MCF 10A (cell line): ENCODE measurements around the gene NAB1. TPM values are rescaled to one million over a fixed set of nuclear protein-coding genes. Genes with fewer than 3 reads are reported as not detected.

Experiments
- BruUV-seq: library from RNA; stranded (reverse); fragments of 400-500 nt; replicated peaks from 2 replicates; lab custom pipeline; 2021; lab: Mats Ljungman, UMichigan
- CTCF ChIA-PET: fragments of 300-600 bp; sonication (Branson Sonifier 250); formaldehyde crosslinking; extraction: SDS; loops from one replicate; lab custom pipeline; 2021; ENCODE audit warnings: antibody characterized with exemption, inconsistent platforms; lab: Yijun Ruan, JAX
- POLR2A ChIA-PET: fragments of 300-600, 350-650 bp; sonication (Branson Sonifier 250); formaldehyde crosslinking; extraction: SDS; loops from one replicate; lab custom pipeline; 2020; ENCODE audit warnings: antibody characterized with exemption, inconsistent platforms; lab: Yijun Ruan, JAX
- DNase-seq: peaks from one replicate; pipeline ENCODE4 v3.0.0-alpha.2; 2018; ENCODE audit not compliant: unreplicated experiment
- H3K27ac Mint-ChIP-seq: one replicate; pipeline ENCODE4 v1.8.0; 2022; ENCODE audit warnings: mild to moderate bottlenecking, low read depth, mixed read lengths; ENCODE audit not compliant: unreplicated experiment
- H3K27me3 Mint-ChIP-seq: one replicate; pipeline ENCODE4 v1.8.0; 2022; ENCODE audit warnings: mixed read lengths; ENCODE audit not compliant: insufficient read depth, unreplicated experiment
- H3K36me3 Mint-ChIP-seq: one replicate; pipeline ENCODE4 v1.8.0; 2022; ENCODE audit warnings: mild to moderate bottlenecking, moderate library complexity, mixed read lengths; ENCODE audit not compliant: insufficient read depth, unreplicated experiment
- H3K4me1 Mint-ChIP-seq: one replicate; pipeline ENCODE4 v1.8.0; 2022; ENCODE audit warnings: mixed read lengths; ENCODE audit not compliant: insufficient read depth, unreplicated experiment
- H3K4me3 Mint-ChIP-seq: one replicate; pipeline ENCODE4 v1.8.0; 2022; ENCODE audit warnings: mild to moderate bottlenecking, moderate library complexity, mixed read lengths; ENCODE audit not compliant: unreplicated experiment
- H3K9me3 Mint-ChIP-seq: one replicate; pipeline ENCODE4 v1.8.0; 2022; ENCODE audit warnings: mixed read lengths; ENCODE audit not compliant: unreplicated experiment
- intact Hi-C: fragments of 100-400 bp; cut with micrococcal nuclease; formaldehyde crosslinking; loops from 2 replicates; pipeline ENCODE4 v1.14.1; 2022
- total RNA-seq: library from RNA; stranded (reverse); gene quantifications from 2 replicates; pipeline ENCODE4 v1.2.3, GENCODE V29; 2022
- TF ChIP-seq, protein P1 (sequence below): fragments of 200-600 bp; IDR thresholded peaks from one replicate; pipeline ENCODE4 v1.8.0; 2022; ENCODE audit warnings: antibody characterized with exemption, mild to moderate bottlenecking; ENCODE audit not compliant: unreplicated experiment

NAB1 gene
- total RNA-seq, 1 experiment from 2014 or later: 48.5 TPM

DNA sequence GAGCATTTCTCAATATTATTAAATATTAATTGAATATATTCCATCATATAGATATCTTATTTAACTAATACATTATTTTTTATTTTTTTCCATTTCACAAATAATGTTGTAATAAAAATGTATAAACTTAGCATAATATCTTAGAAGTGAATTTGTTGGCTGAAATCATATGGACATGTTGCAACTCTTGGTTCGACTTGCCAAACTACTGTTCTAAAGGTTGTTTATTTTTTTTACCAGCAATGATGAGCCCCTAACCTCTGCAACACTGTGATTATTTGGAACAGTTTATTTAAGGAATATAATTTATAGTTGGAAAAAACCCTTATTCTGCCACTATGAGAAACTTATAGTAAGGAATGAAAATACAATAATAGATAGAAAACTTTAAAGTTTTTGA, 8.8 kb upstream of the NAB1 start:
- peaks cover 44% of the 10 kb centered on the region for H3K4me1 Mint-ChIP-seq

DNA sequence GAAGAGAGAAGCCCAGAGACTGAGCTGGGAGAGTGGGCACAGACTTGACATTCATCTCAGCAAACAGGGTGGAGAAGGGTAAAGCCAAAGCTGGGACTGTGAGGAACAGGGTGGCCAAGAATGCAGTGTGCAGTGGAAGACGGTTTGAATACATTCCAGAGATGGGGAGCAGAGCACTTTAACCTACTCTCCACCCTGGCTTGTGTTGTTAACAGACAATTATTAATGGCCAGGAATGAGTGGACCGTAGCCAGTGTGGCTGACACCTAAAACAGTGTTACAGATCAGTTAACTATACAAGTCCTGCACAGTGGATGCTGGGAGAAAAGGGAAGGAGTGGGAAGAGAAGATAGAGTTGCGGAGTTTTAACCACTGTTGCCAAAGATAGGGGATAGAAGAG, 7.4 kb upstream of the NAB1 start:
- no peak for DNase-seq
- TF ChIP-seq, protein P1, sequence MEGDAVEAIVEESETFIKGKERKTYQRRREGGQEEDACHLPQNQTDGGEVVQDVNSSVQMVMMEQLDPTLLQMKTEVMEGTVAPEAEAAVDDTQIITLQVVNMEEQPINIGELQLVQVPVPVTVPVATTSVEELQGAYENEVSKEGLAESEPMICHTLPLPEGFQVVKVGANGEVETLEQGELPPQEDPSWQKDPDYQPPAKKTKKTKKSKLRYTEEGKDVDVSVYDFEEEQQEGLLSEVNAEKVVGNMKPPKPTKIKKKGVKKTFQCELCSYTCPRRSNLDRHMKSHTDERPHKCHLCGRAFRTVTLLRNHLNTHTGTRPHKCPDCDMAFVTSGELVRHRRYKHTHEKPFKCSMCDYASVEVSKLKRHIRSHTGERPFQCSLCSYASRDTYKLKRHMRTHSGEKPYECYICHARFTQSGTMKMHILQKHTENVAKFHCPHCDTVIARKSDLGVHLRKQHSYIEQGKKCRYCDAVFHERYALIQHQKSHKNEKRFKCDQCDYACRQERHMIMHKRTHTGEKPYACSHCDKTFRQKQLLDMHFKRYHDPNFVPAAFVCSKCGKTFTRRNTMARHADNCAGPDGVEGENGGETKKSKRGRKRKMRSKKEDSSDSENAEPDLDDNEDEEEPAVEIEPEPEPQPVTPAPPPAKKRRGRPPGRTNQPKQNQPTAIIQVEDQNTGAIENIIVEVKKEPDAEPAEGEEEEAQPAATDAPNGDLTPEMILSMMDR: no peak
- Mint-ChIP-seq H3K27me3 (no peaks in the 10 kb centered on the region), H3K36me3 (no peaks in the 10 kb centered on the region), H3K9me3 (no peaks in the 10 kb centered on the region), H3K4me3 (no peak overlapping the region), H3K4me1 (peaks cover 52% of the 10 kb centered on the region), H3K27ac (peak overlapping the region; percentile 84)
- no TSS peak for BruUV-seq
- POLR2A ChIA-PET: interaction anchor here (1.0 to 8.5 kb wide), 5 partner anchors 9 to 108 kb away, joined by 3 to 78 read pairs (median 3); no protein-coding TSS in a partner anchor
- CTCF ChIA-PET: no interaction called here
- intact Hi-C loops: no loop called here

More for the DNA sequence above, 8.8 kb upstream of the NAB1 start:
- Mint-ChIP-seq H3K27ac (peak overlapping the region; percentile 84), H3K36me3 (no peaks in the 10 kb centered on the region), H3K9me3 (no peaks in the 10 kb centered on the region), H3K4me3 (no peak overlapping the region), H3K27me3 (no peaks in the 10 kb centered on the region)
- TF ChIP-seq, protein P1: no peak
- BruUV-seq: no TSS peak
- POLR2A ChIA-PET: interaction anchor here (0.6 to 8.5 kb wide), 8 partner anchors 10 to 107 kb away, joined by 3 to 78 read pairs (median 5); partner anchors contain the start of gene NEMP2
- peak; percentile 69 for DNase-seq
- intact Hi-C loops: no loop called here
- CTCF ChIA-PET: interaction anchor here (0.6 to 0.8 kb wide), 2 partner anchors 15 to 89 kb away, joined by 3 read pairs; no protein-coding TSS in a partner anchor

DNA sequence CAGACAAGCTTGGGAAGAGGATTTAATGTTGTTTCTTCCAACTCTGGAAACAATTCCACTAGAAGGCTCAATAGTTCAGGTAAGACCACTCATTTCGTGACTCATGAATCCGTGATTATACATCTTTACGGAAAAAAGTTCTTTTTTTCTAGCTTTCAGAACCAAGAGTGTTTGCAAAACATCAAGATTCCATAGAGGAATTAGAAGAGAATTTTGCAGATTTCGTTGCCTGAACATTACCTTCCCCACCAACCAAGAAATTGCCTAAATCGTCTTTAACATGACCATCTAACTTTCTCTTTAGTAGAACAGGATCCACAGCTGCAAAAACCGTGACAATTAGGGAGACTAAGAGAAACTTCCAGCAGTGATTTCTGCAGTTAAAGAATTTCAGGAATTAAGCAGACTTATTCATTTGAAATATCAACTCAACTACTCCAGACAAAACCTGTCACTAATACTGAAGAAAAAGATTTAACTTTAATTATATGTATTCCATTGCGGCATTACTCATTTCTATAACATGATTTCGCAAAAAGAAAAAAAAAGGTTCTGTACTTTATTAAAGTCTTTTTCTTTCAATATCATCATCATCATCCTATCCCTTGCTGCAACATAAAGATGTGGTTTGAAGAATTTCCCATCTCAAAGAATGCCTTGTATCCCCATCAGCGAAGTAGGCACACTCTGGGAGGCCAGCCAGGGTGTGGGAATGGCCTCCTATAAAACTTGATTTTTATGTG, 1.9 kb upstream of the NAB1 start:
- peaks cover 25% of the 10 kb centered on the region for H3K4me1 Mint-ChIP-seq
- intact Hi-C loops: no loop called here
- CTCF ChIA-PET: interaction anchor here (0.7 kb wide), 1 partner anchor 132 kb away, joined by 3 read pairs; no protein-coding TSS in a partner anchor
- BruUV-seq: no TSS peak
- peak overlapping the region; percentile 94 for H3K4me3 Mint-ChIP-seq
- TF ChIP-seq, protein P1: no peak
- no peaks in the 10 kb centered on the region for H3K36me3 Mint-ChIP-seq
- no peaks in the 10 kb centered on the region for H3K27me3 Mint-ChIP-seq
- H3K9me3 Mint-ChIP-seq: no peaks in the 10 kb centered on the region
- DNase-seq: peak; percentile 49
- POLR2A ChIA-PET: interaction anchor here (0.6 to 4.2 kb wide), 33 partner anchors 8 to 233 kb away, joined by 3 to 70 read pairs (median 5); partner anchors contain the start of gene NEMP2
- H3K27ac Mint-ChIP-seq: peak overlapping the region; percentile 96
